CD4-positive, CD25-positive, alpha-beta regulatory T cell (primary cell): Measurements from ENCODE around the gene TMEM107. TPM values are rescaled to one million over a fixed set of nuclear protein-coding genes. Genes with fewer than 3 reads are reported as not detected.

Source experiments
- ATAC-seq, 2 donors: fragments of 150-1000 bp; cut with Tn5 transposase; one replicate each; pipeline ENCODE4 v1.10.0; 2021; ENCODE audit warnings: low read depth in 2 of 2, moderate number of reproducible peaks in 2 of 2, moderate library complexity in 1 of 2
- DNase-seq, 3 donors: peaks; one replicate each; pipeline versions ENCODE4 v3.0.0 to v3.0.0-alpha.2; 2012 to 2022; ENCODE audit warnings: mixed read lengths in 1 of 3
- H3K27ac ChIP-seq: one replicate; pipeline ENCODE4 v1.7.0; 2013; ENCODE audit warnings: mild to moderate bottlenecking, low read length; ENCODE audit not compliant: insufficient read depth, poor library complexity, severe bottlenecking
- H3K27me3 ChIP-seq: one replicate; pipeline ENCODE4 v1.7.0; 2013; ENCODE audit warnings: low read length; ENCODE audit not compliant: control insufficient read depth, insufficient read depth
- H3K36me3 ChIP-seq: one replicate; pipeline ENCODE4 v1.7.0; 2013; ENCODE audit warnings: mild to moderate bottlenecking, low read length, moderate library complexity; ENCODE audit not compliant: control insufficient read depth, insufficient read depth
- H3K4me1 ChIP-seq: 2 replicates; pipeline ENCODE4 v1.7.0; 2013; ENCODE audit warnings: mild to moderate bottlenecking, low read length; ENCODE audit not compliant: insufficient read depth, control insufficient read depth, poor library complexity, severe bottlenecking
- H3K4me3 ChIP-seq: one replicate; pipeline ENCODE4 v1.7.0; 2013; ENCODE audit warnings: low read depth, mild to moderate bottlenecking, low read length, moderate library complexity
- H3K9me3 ChIP-seq, 2 experiments: 1 replicate in 1 of 2; 2 replicates in 1 of 2; pipeline ENCODE4 v1.7.0; 2013; ENCODE audit warnings: low read length in 2 of 2, mild to moderate bottlenecking in 1 of 2, moderate library complexity in 1 of 2; ENCODE audit not compliant: control insufficient read depth in 2 of 2
- H3K27ac Mint-ChIP-seq, 3 donors: one replicate each; pipeline ENCODE4 v1.8.0; 2020 to 2022; ENCODE audit warnings: mild to moderate bottlenecking in 3 of 3, mixed read lengths in 3 of 3, moderate library complexity in 2 of 3
- H3K27me3 Mint-ChIP-seq: one replicate; pipeline ENCODE4 v1.8.0; 2022; ENCODE audit warnings: mild to moderate bottlenecking, mixed read lengths
- H3K36me3 Mint-ChIP-seq: one replicate; pipeline ENCODE4 v1.8.0; 2020; ENCODE audit warnings: mixed read lengths
- H3K4me1 Mint-ChIP-seq, 4 donors: one replicate each; pipeline ENCODE4 v1.8.0; 2020 to 2022; ENCODE audit warnings: mixed read lengths in 4 of 4, mild to moderate bottlenecking in 1 of 4
- H3K4me3 Mint-ChIP-seq, 4 donors: one replicate each; pipeline ENCODE4 v1.8.0; 2020 to 2022; ENCODE audit warnings: mild to moderate bottlenecking in 4 of 4, mixed read lengths in 4 of 4, moderate library complexity in 3 of 4
- H3K9me3 Mint-ChIP-seq, 7 donors: one replicate each; pipeline ENCODE4 v1.8.0; 2020 to 2022; ENCODE audit warnings: mixed read lengths in 7 of 7, mild to moderate bottlenecking in 3 of 7, moderate library complexity in 2 of 7
- polyA plus RNA-seq, 4 donors: library from polyadenylated mRNA; unstranded; fragments of 300-500 nt; fragmentation: Illumina TruSeq; gene quantifications; one replicate each; pipeline ENCODE4 v1.2.3, GENCODE V29; 2021
- total RNA-seq: library from RNA; stranded (reverse); gene quantifications from one replicate; pipeline ENCODE4 v1.2.3, GENCODE V29; 2022

The TMEM107 gene
- total and polyA plus RNA-seq, 5 donors from 2014 or later = 20.6 to 38.9 (median 29.6) TPM

DNA sequence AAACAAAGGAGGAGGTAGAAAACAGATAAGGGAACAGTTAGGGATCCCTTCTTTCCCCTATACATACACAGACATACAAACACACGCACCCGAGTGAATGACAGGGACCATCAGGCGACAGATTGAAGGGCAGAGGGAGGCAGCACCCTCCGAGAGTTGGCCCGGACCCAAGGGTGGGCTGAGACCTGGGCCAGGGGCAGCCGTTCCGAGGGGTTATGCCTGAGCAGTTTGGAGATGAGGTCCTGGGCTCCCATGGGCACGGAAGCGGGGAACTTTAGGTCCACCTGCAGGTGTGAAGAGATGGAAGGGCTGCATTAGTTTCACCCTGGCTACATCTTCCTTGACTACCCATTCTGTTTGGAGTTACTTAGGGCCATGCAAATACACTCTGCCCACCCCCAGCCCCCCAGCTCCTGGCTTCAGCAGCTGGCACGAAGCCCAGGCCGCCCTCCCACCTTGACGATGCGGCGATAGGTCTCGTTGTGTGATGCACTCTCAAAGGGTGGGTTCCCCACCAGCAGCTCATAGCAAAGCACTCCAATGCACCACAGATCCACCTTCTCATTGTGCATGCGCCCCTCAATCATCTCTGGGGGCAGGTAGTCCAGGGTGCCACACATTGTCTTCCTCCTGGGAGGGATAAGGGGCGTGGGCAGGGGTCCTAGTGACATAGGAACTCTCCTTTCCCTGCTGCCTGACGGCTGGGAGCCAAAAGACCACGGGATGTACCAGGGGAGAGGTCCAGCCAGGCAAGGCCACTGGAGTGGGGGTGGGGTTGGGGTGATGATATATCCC is 28.8 kb upstream of the TMEM107 start:
- H3K27me3 ChIP-seq = no peaks in the 10 kb centered on the region
- no peaks in the 10 kb centered on the region for H3K36me3 ChIP-seq
- H3K36me3 Mint-ChIP-seq = no peaks in the 10 kb centered on the region
- peak overlapping the region in 1 of 4 donors; percentile 47 for H3K4me3 Mint-ChIP-seq
- H3K4me1 Mint-ChIP-seq = peaks cover 0 to 18% (median 11%) of the 10 kb centered on the region in 4 donors
- no peaks in the 10 kb centered on the region for H3K9me3 Mint-ChIP-seq
- H3K27me3 Mint-ChIP-seq = peaks cover 4% of the 10 kb centered on the region
- DNase-seq (no peak), ATAC-seq (no peak)
- no peaks in the 10 kb centered on the region for H3K9me3 ChIP-seq
- no peak overlapping the region for H3K27ac Mint-ChIP-seq
- peaks cover 3% of the 10 kb centered on the region for H3K4me1 ChIP-seq
- H3K27ac ChIP-seq = no peak overlapping the region
- H3K4me3 ChIP-seq = no peak overlapping the region

DNA sequence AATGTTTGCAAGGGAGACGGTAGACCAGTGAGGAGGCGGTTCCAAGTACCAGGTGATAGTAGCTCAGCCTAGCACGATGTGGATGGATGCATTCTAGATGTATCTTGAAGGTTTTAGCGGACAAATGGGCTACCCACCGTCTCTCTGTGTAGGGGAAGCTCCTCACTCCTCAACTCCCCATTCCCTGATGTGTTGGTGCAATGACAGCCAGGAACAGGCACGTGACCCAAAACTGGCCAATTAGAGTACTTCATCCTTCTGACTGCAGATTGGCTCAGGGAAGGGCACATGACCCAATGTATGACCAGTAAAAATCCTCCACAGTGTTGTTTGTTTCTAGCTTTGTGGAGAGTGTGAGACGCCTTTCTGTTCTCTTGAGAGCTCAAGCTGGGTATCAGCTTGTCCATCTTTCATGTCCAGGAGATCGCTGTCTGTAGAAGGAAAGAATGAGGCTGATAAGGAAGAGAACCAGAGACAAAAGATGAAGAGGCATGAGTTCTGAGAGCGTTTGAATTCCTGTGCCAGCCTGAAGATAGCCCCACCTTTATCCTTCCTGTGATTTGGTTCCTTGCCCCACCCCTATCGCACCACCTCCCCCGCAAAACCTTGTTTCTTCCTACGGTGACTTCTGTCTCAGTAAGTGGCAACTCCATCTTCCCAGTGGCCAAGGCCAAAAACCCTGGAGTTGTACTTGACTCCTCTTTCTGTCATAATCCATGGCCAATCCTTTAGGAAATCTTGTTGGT is 16.1 kb upstream of the TMEM107 start:
- H3K27ac Mint-ChIP-seq = no peak overlapping the region
- H3K27me3 Mint-ChIP-seq = peaks cover 4% of the 10 kb centered on the region
- Histone ChIP-seq H3K4me3 (peak overlapping the region; percentile 83), H3K9me3 (no peaks in the 10 kb centered on the region), H3K4me1 (peaks cover 46% of the 10 kb centered on the region), H3K27ac (peak overlapping the region; percentile 60), H3K36me3 (no peaks in the 10 kb centered on the region), H3K27me3 (no peaks in the 10 kb centered on the region)
- H3K4me3 Mint-ChIP-seq = no peak overlapping the region
- peak; percentile 50 to 89 (median 67) for DNase-seq
- H3K36me3 Mint-ChIP-seq = no peaks in the 10 kb centered on the region
- peaks cover 4 to 21% (median 18%) of the 10 kb centered on the region in 4 donors for H3K4me1 Mint-ChIP-seq
- peak; percentile 9 to 18 for ATAC-seq
- no peaks in the 10 kb centered on the region for H3K9me3 Mint-ChIP-seq

DNA sequence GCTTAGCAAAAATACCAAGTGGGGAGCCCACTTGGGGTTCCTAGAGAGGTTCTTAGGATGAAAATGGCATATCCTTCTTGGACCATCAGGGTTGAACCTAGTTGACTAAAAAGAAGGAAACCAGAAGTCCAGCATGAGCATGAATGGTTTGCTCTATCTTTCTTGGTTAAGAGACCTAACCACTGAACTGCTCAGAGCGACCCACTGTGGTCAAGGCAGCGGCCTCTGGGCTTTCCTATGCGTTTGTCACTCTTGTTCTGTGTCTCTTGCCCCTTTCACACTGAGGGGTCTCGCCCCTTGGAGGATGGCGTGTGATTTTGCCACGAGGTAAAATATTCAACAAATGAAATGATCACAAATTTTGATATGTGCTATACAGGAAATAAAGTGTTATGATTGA is 14.3 kb upstream of the TMEM107 start:
- DNase-seq (no peak), ATAC-seq (no peak)
- H3K27ac ChIP-seq = peak overlapping the region; percentile 89
- peaks cover 45% of the 10 kb centered on the region for H3K4me1 ChIP-seq
- H3K27me3 ChIP-seq = no peaks in the 10 kb centered on the region
- H3K36me3 ChIP-seq = no peaks in the 10 kb centered on the region
- Mint-ChIP-seq H3K27ac (peak overlapping the region in 2 of 3 donors; percentile 32 to 92), H3K4me3 (peak overlapping the region in 2 of 4 donors; percentile 82 to 89), H3K9me3 (no peaks in the 10 kb centered on the region), H3K4me1 (peaks cover 4 to 12% (median 11%) of the 10 kb centered on the region in 4 donors), H3K27me3 (peaks cover 4% of the 10 kb centered on the region), H3K36me3 (no peaks in the 10 kb centered on the region)
- H3K9me3 ChIP-seq = no peaks in the 10 kb centered on the region
- H3K4me3 ChIP-seq = peak overlapping the region; percentile 76

DNA sequence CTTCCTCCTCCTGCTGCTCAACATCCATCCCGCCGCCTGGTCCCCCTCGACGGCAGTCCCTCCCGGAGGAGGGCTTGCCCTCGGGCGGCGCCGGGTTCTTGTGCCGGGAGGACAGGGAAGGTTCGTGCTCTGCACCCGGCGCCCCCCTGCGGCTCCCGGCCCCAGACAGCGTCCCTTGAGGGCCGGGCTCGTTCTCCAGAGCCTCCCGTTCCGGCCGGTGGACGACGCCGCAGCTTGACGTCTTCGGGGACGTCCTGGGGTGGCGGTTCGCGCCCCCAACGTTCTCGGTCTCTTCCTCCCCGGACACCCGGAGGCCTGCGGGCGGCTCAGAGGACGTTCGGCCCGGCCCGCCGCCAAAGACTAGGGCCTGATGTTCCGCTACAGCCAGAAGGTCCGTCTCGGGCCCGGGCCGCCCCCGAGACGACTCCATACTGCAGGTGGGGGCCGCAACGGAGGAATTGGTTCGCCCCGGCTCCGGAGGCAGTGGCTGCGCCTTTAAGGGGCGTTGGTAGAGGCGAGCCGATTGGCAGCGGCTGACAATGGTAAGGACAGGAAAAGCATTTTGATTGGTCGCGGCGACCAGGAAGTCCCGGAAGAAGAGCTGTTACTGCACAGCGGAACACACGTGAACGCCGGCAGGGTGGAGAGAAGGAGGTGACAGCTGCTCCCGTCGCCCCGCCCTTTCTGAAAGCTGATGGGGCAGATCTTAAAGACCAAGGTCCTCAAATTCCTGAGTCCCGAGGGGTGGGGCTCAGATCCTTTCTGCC is 13.7 kb upstream of the TMEM107 start, which contains the start of gene BORCS6:
BORCS6 (minus strand) TSS at position 470 of the 767 bp plus-strand sequence; CDS start at position 430, 40 bp downstream.
- no peaks in the 10 kb centered on the region for H3K9me3 ChIP-seq
- no peaks in the 10 kb centered on the region for H3K27me3 ChIP-seq
- H3K4me3 Mint-ChIP-seq = peak within 1 kb of the TSS in 2 of 4 donors; percentile 82 to 89
- peaks cover 4 to 12% (median 11%) of the 10 kb centered on the region in 4 donors for H3K4me1 Mint-ChIP-seq
- no peaks in the 10 kb centered on the region for H3K36me3 ChIP-seq
- ATAC-seq (peak; percentile 77 to 82), DNase-seq (peak; percentile 94 to 99 (median 96))
- H3K4me3 ChIP-seq = peak within 1 kb of the TSS; percentile 91
- peak within 1 kb of the TSS in 2 of 3 donors; percentile 86 to 92 for H3K27ac Mint-ChIP-seq
- H3K27ac ChIP-seq = peak within 1 kb of the TSS; percentile 89
- H3K4me1 ChIP-seq = peaks cover 46% of the 10 kb centered on the region
- H3K27me3 Mint-ChIP-seq = peaks cover 5% of the 10 kb centered on the region
- no peaks in the 10 kb centered on the region for H3K9me3 Mint-ChIP-seq
- no peaks in the 10 kb centered on the region for H3K36me3 Mint-ChIP-seq

DNA sequence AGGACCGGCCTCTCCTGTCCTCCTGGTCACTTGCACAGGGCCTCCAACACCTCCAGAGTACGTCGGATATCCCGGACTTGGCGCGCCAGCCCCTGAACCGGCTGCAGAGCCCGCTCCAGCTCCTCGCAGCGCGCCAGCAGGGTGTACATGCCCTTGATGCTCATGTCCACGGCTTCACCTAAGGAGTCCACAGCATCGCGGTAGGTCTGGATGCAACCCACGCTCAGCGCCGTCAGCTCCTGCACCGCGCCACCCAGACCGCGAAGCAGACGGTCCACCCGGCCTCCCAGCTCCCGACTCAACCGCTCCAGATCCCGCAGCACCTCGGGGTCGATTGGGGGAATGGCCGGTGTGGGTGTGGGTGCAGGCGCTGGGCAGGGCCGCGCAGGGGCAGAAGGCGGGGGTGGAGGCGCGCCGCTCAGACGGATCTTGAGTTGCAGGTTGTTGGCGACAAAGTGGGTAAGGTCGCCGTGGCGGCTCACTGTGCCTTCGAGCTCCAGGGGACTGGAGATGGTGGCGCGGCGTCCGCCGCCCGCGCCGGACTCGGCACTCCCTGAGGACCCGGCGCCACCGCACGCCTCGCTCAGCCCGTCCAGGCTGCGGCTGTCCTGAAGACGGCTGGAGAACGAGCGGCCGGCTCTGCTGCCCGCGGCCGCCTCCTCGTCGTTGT is 13.0 kb upstream of the TMEM107 start:
- peak overlapping the region in 1 of 4 donors; percentile 89 for H3K4me3 Mint-ChIP-seq

DNA sequence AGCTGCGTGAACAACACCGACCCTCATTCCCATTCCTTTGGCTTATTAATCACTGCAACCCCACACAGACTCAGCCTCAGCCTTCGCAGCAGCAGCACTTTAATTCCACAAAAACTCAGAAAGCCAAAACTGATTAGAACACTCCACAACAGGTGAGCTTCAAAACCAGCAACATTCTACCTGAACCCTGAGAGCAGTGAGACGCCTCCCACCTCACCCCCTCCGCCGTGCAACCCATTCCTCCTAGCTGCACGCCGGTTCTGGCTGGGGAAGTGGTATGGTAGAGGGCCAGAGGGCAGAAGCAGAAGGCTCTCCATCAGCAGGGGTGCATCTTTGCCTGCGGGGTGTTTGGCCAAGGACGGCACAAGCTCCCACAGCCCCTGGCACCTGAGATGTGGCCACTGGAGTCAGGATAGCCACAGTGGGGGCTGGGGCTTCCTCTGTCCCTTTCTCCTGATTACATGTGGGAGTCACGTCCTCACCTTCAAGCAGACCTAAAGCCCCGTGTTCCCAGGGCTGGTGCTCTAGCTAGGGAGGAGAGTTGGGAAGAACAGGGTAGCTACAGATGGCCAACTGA is 12.2 kb upstream of the TMEM107 start:
- DNase-seq = peak in 2 of 3 donors; percentile 21 to 33
- Mint-ChIP-seq H3K36me3 (no peaks in the 10 kb centered on the region), H3K9me3 (no peaks in the 10 kb centered on the region), H3K27me3 (peaks cover 10% of the 10 kb centered on the region), H3K4me1 (peaks cover 4 to 18% (median 12%) of the 10 kb centered on the region in 4 donors), H3K4me3 (no peak overlapping the region), H3K27ac (peak overlapping the region in 1 of 3 donors; percentile 86)
- peak overlapping the region; percentile 91 for H3K4me3 ChIP-seq
- peak overlapping the region; percentile 89 for H3K27ac ChIP-seq
- H3K27me3 ChIP-seq = no peaks in the 10 kb centered on the region
- H3K36me3 ChIP-seq = no peaks in the 10 kb centered on the region
- no peaks in the 10 kb centered on the region for H3K9me3 ChIP-seq
- no peak for ATAC-seq
- peaks cover 46% of the 10 kb centered on the region for H3K4me1 ChIP-seq

More for the DNA sequence above, 13.0 kb upstream of the TMEM107 start:
- Histone ChIP-seq H3K27me3 (no peaks in the 10 kb centered on the region), H3K27ac (peak overlapping the region; percentile 89), H3K36me3 (no peaks in the 10 kb centered on the region), H3K4me1 (peaks cover 46% of the 10 kb centered on the region), H3K9me3 (no peaks in the 10 kb centered on the region), H3K4me3 (peak overlapping the region; percentile 91)
- peaks cover 4 to 14% (median 12%) of the 10 kb centered on the region in 4 donors for H3K4me1 Mint-ChIP-seq
- H3K27me3 Mint-ChIP-seq = peaks cover 10% of the 10 kb centered on the region
- no peaks in the 10 kb centered on the region for H3K36me3 Mint-ChIP-seq
- no peaks in the 10 kb centered on the region for H3K9me3 Mint-ChIP-seq
- DNase-seq (peak; percentile 25 to 48 (median 42)), ATAC-seq (no peak)
- H3K27ac Mint-ChIP-seq = peak overlapping the region in 2 of 3 donors; percentile 86 to 92
